ENCODE results near the gene MBD5.

- no peak for TF ChIP-seq CEBPB (IDR thresholded peaks at IDR 0.05; ENCODE audit: low read depth, low read length)
- no peak for TF ChIP-seq CTCF (conservative IDR thresholded peaks at IDR 0.05; ENCODE audit: low read depth, low read length)
- TF ChIP-seq FOS (IDR thresholded peaks at IDR 0.05; ENCODE audit: low read depth, low read length): no peak; the same call in 1 of the 2 replicates
- no peak for TF ChIP-seq POLR2A (IDR thresholded peaks at IDR 0.05; ENCODE audit: low read depth, low read length)
- TF ChIP-seq RAD21 (IDR thresholded peaks at IDR 0.05; ENCODE audit: low read length): no peak
- TF ChIP-seq ELK1 (IDR thresholded peaks at IDR 0.05; ENCODE audit: borderline replicate concordance, low read depth, low read length): no peak
- no peak for TF ChIP-seq MXI1 (IDR thresholded peaks at IDR 0.05; ENCODE audit: borderline replicate concordance, low read depth, low read length)
Observed at GRCh38 chr2:148218326-148219075, 197.6 kb downstream of the MBD5 start.

All from IMR-90 (cell line).